Measurements from ENCODE around the gene CCNY. TPM values are rescaled to one million over a fixed set of nuclear protein-coding genes. Genes with fewer than 3 reads are reported as not detected.

The CCNY gene
- total RNA-seq, 1 donor from 2014 or later: 73.6 TPM

DNA sequence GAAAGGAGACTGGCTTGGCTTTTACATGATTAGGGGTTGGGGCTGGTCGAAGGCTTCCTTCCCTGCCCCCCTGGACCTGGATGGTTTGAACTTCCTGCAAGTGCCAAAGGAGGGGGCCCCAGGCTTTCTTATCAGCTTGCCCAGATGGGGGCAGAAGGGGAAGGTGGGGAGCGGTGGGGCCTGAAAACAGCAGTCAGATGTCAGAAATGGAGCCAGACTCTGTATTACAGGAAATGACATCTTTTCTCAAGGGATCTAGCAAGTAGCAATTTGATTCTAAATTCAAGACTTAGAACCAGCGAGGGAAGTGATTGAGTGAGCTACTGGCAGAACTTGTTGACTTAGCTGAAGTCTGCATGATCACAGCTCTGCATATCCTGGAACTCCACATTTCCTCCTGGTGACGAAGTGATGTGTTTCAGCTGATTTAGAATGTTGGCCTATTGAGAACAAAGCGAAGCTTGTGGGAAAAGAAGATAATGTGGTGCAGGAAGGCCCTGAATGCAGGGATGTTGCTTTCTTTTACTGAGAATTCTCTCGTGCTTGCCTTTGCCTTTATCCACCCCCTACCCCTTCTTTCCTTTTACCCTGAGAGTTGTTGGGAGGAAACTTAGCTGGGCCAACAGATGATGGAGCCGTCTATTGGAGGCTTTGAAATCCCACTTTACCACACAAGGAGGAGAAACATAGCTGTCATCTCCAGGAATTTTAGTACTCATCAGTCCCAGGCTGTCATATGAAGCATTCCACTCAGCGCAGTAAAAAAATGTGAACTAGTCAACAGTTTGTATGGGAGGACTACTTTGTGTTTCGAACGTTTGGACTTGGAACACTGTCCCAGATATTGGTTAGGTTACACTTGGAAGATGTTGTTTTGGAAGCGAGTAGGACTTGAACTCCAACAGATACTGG, 43.2 kb downstream of the CCNY start:
- DNase-seq (ENCODE audit: extremely low read depth, low read depth, low spot score): peak; percentile 99

DNA sequence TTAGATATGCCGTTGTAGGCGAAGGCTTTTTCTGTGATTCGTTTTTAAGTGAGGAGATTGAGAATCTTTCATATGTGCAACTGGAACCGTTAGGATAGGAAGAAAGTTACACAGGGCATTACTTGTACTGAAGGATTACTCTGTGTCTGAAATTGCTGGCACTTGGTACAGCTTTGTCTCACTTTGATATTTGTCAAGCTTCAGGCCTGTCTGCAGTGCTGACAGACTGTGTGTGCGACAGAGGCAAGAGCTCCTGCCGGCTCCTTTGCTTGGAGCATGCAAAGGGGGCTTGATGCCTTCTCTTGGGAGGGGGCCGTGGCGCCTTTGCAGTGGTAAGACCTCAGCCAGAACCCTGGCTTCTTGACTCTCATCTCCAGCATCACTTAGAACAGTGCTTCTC, 45.8 kb downstream of the CCNY start:
- no peak for DNase-seq (ENCODE audit: extremely low read depth, low read depth, low spot score)

DNA sequence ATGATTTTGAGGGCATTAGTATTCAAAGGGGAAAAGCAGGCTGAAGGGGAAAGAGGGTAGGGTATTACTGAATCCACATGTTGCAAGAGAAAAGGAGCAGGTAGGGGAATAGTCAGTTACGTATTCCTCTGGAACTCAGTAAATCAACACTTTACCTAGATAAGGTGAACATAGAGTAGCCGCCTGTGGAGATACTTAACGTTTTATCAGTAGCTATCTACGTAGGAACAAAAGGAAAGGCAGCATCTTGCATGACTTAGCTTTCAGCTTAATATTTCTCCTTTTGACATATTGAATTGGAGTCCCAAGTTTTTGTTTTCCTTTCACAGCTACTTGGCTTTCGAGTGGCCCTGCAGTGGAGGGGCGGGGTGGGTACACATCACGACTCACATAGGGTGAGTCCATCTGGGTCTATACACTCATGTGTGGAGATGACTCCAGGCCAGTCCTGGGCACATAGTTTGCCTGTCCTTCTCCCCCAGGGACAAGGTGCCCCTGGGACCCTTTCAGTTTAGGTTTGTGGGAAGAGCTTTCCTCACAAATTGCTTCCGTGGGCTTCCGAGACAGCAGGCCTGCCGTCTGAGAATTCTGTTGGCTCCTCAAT, 48.1 kb downstream of the CCNY start:
- DNase-seq (ENCODE audit: extremely low read depth, low read depth, low spot score): no peak

DNA sequence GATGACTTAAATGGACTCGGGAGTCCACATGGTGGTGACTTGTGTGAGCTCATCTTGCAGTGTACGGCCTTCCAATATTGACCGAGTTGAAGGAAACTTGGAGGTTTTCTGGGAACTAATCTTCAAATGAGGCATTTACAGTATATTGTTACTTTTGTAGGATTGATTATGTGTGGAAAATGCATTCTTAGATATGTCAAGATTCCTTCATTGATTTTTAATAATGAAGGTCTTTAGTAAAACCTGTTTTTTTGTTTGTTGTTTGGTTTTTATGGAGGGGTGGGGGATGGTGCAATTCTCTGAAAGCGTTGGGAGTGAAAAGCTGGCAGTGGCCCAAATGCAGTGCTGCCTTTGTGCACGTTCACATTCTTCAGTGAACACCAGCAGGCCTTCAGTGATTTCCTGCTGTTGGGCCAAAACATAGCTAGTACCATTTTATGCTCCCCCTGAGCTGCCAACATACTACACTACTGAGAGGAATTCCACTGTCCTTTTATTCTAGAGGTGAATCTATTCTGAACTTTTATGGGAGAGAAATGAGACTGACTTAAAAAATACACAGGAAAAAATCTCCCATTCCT, 50.4 kb downstream of the CCNY start:
- DNase-seq (ENCODE audit: extremely low read depth, low read depth, low spot score): no peak

DNA sequence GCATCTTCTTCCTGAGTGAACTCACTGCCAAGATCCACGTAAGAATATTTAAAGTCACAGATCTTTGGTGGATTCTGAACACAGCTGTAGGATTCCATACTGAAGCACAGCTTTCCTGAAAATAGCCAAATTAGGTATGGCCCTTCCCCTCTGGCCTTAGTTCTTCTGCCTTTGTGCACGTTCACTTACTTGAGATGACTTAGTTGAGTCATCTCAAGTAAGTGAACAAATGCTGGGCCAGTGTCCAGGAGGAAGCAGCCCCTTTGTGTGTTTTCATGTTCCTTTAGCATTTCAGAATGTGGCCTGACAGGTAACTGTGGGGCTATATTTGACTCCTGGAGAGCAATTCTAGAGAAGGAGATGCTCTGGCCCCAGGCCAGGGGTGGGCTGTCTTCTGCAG, 51.5 kb downstream of the CCNY start:
- DNase-seq (ENCODE audit: extremely low read depth, low read depth, low spot score): no peak

DNA sequence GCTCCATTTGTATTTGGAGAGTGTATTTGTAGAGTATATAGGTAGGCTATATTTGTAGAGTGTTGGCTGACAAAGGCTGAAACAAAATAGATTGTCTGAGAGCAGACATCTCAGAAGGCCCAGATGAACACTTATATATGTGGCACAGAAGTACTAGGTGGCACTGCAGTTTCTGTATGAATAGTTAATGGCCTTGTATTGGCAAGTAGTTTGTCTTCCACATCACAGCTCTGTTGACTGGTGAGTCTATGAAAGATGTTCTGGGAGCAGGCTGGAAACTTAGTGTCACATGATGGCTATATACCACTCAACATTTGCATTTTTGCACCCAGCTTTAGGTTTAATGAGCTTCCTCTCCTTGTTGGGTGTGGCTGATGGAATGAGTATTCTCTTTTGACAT, 51.9 kb downstream of the CCNY start:
- no peak for DNase-seq (ENCODE audit: extremely low read depth, low read depth, low spot score)

DNA sequence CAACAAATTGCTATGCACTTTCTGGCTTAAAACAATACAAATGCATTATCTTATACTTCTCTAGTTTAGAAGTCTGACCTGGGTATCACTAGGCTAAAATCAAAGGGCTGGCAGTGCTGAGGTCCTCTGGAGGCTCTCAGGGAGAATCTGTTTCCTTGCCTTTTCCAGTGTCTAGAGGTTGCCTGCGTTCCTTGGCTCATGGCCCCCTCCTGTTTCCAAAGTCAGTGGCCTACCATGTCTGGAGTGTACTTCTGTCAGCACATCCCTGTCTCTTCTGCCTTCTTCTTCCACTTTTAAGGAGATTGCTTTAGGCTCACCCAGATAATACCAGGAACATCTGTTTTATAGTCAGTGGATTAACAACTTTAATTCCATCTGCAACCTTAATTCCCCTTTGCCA, 52.4 kb downstream of the CCNY start:
- no peak for DNase-seq (ENCODE audit: extremely low read depth, low read depth, low spot score)

DNA sequence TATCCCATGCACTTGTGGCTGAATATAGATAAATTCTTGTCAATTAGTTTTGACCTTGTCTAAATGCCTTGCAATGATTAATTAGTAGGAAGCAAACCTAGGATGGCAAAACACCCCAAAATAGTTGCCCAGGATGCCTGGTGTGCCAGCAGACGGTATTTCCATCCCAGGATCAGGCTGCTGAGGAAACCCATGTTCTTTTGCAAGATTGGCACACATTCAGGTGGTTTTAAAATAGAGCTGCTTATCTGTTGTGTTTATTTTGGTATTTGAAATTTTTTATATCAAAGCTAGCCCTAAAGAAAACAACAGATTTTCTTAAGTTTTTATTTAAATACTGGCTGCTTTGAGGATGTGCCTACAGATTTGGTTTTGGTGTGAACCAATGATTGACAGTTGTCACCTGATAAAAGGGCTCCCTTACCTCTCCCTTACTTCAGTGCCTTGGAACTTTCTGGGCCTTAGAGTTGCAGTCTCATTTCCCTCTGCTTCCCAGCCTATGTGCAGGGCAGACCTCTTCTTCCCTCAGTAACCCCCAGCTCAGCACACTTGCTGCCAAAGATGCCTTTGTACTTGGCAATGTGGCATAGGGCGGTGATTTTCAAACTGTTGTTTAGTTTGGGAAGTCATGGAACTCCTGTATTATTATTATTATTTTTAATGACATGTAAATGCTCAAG, 54.0 kb downstream of the CCNY start:
- no peak for DNase-seq (ENCODE audit: extremely low read depth, low read depth, low spot score)

DNA sequence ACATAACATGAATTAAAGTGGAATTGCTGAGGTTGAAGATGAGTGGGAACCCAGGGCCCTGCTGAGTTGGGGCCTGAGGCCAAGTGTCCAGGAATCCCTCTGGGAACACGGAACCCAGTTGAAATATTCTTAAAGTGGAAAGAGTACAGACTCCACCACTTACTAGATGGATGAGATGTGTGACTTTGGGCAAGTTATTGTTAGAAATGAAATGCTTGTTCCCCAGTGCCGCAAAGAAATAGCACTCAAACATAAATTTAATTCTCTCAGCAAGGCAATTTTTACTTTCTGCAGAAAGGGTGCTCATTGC, 54.5 kb downstream of the CCNY start:
- DNase-seq (ENCODE audit: extremely low read depth, low read depth, low spot score): no peak

DNA sequence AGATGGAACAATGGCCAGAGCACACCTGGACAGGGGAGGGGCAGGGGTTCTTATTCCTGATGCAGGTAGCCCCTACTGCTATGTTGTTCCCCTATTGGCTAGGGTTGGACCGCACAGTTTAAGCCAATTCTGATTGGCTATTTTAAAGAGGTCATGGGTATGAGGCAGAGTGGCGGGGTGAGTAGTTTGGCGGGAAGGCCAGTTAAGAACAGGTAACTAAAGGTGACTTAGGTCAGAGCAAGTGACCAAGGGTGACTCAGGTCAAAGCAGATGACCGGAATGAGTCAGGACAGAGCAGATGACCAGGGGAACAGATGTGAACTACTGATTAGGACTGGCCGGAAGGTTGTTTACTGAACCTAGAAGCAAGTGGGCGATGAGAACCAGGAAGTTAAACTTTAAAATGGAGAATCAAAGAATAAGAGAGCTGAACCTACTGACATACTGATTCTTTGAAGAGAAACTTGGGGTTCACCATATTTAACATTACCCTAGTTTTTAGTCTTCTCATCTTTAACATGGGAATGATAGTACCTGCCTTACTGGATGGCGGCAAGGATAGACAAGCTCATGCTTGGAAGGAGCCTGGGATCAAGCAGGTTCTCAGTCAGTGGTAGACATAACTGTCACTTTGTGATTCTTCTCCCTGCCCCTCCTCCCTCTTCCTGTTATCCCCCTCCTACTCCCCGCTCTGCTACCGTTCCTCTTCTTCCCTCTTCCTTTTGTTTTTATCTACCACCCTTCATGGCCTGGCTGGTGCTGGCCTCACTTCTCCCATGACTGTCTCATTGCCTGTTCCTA, 55.0 kb downstream of the CCNY start:
- DNase-seq (ENCODE audit: extremely low read depth, low read depth, low spot score): no peak

DNA sequence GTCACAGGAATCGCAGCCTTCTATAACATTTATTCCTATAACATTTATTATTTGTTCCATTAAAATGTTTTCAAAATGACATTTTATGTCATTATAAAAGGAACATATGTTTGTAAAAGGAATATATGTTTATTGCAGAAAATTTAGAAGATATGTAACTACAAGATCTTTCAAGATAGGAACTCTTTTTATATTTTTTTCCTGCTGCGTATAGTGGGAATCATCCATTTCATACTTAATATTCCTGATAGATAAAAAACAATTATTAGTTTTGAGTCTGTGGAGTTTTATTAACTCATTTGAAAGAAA, 55.6 kb downstream of the CCNY start:
- DNase-seq (ENCODE audit: extremely low read depth, low read depth, low spot score): no peak

DNA sequence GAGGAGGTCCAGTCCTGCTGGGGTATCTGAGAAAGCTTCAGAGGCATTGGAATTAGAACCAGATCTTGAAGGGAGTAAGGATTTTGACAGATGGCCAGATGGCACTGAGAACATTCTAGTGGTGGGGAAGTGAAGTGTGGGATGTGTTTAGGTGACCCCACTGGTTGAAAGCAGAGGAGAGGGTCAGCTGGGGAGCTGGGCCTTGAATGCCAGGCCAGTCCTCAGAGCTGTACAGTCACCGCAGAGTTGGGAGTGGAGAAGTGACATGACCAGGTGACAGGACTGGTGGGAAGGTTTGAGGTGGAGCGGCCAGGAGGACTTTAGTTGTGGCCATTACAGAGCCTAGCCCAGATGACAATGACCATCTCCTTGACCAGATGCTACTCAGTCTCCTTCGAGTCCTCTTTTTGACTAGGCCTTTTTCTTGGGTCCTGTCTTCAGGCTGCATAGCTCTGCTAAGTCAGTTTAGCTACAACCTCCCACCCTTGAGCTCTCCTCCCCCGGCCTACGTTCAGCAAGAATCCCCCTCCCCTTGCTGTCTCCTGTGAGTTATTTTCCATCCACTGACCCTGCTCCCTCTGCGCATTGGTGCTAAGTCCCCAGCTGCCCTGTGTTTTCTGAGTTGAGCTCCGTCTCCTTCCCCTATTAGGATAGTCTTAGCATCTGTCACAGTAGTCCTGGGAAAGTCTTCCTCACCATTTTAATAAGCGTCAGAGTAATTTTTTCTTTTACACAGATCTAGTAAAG, 56.3 kb downstream of the CCNY start:
- no peak for DNase-seq (ENCODE audit: extremely low read depth, low read depth, low spot score)

DNA sequence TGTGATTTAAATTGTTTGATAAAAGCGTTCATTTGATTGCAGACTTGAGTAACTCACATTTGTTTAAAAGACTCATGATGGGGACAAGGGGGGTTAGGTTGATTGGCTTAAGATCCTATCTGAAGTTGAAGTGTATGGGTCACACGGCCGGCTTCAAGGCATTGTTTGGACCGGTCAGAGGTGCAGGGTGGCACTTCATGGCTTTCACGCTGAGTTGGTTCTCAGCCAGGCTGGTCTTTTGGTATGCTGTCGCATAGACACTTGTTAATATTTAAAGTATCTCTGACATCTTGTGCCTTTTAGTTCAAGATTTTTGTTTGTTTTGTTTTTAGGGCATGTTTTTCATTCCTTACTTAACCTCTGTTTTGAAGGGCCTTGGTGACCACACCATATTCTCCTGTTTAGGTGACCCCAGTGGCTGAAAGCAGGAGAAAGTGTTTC, 58.1 kb downstream of the CCNY start:
- no peak for DNase-seq (ENCODE audit: extremely low read depth, low read depth, low spot score)

DNA sequence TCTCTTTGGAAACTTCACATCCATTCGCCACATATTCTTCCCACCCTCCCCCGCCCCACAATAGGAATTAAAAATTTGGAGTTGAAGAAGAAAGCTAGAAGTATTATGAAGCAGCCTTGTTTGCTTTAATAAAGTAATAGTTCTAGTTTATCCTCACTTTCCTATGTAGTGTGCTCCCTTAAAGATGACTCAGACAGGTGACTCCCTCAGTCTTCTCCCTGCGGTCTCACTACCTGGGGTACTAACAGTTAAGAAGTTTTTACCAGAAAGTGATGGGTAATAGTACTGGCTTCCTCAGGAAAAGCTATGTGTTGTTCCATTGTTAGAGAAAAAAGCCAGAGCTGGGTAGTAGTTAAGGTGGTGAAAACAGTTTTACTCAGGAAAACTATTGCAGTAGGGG, 58.6 kb downstream of the CCNY start:
- no peak for DNase-seq (ENCODE audit: extremely low read depth, low read depth, low spot score)

DNA sequence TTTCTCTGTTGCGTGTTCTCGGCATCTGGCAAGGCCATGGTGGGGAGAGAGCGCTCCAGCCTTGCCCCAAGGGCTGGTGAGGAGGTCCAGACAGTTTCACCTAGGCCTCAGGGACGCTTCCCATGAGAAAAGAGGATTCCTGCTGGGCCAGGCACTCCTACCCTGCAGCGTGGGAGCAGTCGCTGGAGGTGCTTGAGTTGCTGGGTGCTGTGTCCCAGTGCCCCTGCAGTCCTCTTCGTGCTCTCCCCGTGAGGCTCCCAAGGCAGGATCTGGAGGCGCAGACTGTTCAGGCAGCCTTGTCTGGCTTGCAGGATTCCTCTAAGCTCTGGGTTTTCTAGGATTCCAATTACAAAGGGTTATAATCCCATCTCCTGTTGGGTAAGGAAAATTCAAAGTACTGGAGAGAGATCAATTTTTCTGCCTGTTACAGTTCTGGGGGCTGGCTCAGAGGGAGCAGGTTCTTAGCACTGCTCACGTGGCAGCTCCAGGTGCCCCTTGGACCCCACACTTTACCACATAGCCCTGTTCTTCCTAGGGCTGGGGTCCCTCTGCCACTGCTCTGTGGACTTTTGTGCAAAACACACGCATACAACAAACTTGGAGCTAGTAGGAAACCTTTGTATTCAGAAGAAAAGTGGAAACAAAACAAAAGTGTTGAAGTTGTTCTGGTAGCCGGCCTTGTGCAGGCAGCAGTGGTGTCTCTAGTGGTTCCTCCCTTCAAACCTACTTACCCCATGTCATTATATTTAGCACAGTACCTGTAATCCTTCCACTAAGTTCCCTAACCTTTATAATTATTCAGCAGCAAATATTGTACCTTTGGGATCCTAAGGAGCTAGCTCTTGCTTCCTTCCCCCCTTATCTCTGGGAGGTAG, 60.5 kb downstream of the CCNY start:
- no peak for DNase-seq (ENCODE audit: extremely low read depth, low read depth, low spot score)

DNA sequence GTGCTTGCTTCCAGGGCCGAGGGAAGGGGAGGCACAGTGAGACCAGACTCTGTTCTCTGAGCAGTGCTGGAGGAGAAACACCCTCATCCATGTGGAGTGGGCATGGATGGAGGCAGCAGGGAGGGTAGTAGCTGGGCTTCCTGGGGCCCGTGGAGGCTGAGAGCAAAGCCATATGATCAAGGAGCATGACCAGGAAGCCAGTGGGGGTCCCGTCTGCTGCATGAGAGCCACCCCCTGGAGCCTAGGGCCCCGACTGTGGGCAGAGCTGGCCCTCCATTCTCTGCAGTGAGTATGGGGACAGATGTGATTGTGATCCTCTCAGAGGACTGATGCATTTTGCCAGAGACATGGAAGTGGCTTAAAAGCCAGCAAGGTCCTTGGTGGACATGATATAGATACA, 61.6 kb downstream of the CCNY start:
- DNase-seq (ENCODE audit: extremely low read depth, low read depth, low spot score): no peak

DNA sequence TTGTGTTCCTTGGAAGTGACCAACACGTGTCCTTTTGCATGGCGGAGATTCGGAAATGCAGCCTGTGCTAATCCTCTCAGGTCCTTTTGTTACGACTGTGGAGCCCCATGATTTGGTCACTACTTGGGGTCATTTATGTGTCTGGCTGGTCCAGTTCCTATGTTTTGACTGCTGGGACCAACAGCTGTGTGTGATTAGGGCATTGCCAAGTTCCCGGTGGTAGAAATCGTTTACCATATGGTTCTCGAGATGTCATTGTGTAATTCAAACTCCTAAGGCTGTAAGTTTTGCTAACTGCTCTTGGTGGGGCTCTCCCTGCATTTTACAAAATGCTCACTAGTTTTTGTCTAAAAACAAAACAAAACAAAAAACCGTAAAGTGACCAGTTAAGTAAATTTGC, 62.0 kb downstream of the CCNY start:
- no peak for DNase-seq (ENCODE audit: extremely low read depth, low read depth, low spot score)

DNA sequence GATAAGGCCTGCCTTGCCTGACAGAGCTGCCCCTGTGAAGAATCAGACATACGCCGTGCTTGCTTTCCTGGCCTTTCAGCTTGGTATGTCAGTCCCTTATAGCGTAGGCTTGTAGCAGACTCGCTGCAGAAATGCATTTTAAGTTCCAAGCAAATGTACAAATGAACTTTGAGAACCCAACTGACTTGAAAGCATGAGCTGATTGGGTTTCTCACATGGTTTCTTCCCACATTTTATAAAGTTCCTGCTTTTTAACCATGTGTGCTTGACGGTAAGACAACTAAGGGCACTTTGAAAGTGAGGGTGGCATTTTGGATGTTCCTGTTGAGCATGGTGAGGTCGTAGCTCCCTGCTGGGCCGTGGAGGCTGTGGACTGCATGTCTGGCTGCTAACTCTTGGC, 62.6 kb downstream of the CCNY start:
- no peak for DNase-seq (ENCODE audit: extremely low read depth, low read depth, low spot score)

DNA sequence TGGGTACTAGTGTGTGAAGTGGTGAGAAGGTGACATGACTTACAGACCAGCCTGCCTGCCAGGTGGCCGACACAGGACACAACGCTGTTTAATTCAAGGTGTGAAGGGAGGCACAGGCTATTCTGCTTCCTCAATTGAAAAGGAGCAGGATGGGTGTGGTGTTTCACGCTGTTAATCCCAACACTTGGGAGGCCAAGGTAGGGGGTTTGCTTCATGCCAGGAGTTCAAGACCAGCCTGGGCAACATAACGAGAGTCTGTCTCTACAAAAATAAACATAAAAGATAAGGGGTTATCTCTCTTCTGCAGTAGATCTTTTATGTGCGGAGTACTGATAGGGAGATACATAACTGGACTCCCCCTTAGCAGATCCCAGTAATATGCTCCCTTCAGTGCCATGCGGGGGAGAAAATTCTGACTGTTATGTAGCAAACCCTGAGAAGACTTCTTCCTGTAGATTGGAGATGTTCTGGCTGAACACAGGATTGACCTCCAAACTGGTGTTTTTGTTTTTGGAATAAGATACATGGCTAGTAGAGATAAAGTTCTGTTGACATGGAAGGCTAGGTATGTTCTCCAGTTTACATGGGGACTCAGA, 63.2 kb downstream of the CCNY start:
- no peak for DNase-seq (ENCODE audit: extremely low read depth, low read depth, low spot score)

All from glomerular endothelial cell (primary cell).